GM12878 (cell line): ENCODE results near the gene SEMA4C. TPM values are rescaled to one million over a fixed set of nuclear protein-coding genes. Genes with fewer than 3 reads are reported as not detected.

Experiments
- ATAC-seq: fragments of 200-7000 bp; cut with Tn5 transposase; 3 replicates; pipeline ENCODE4 v1.9.1; 2020; ENCODE audit warnings: mild to moderate bottlenecking, moderate library complexity
- BruUV-seq: library from RNA; stranded (reverse); fragments of 400-500 nt; replicated peaks from 2 replicates; lab custom pipeline; 2021; lab: Mats Ljungman, UMichigan
- CTCF ChIA-PET: fragments of 300-600 bp; sonication (Branson Sonifier 250); formaldehyde crosslinking; extraction: SDS; loops from one replicate; lab custom pipeline; 2021; ENCODE audit warnings: inconsistent platforms; lab: Yijun Ruan, JAX
- POLR2A ChIA-PET: fragments of 350-600 bp; formaldehyde crosslinking; extraction: SDS; loops from one replicate; lab custom pipeline; 2021; ENCODE audit warnings: inconsistent platforms; lab: Charles Lee
- RAD21 ChIA-PET: fragments of 300-600 bp; sonication (Branson Sonifier 250); formaldehyde crosslinking; loops from one replicate; lab custom pipeline; 2023; ENCODE audit warnings: antibody characterized with exemption; ENCODE audit not compliant: unreplicated experiment; lab: Charles Lee
- SMC1A ChIA-PET: fragments of 300-600 bp; sonication (Branson Sonifier 250); formaldehyde crosslinking; loops from one replicate; lab custom pipeline; 2023; ENCODE audit not compliant: unreplicated experiment, uncharacterized antibody; lab: Charles Lee
- DNase-seq: peaks from one replicate; pipeline ENCODE4 v3.0.0-alpha.2; 2011; ENCODE audit warnings: low read depth, low spot score
- FAIRE-seq: peaks from 3 replicates; lab custom pipeline; 2011; peaks lifted over from hg19 to GRCh38; lab: Jason Lieb, UNC
- H2AFZ ChIP-seq: 2 replicates; pipeline ENCODE4 v1.6.0; 2011; ENCODE audit warnings: low read depth, low read length, control low read depth; ENCODE audit not compliant: control insufficient read depth
- H3K27ac ChIP-seq: 2 replicates; pipeline ENCODE4 v1.5.1; 2011; ENCODE audit warnings: control low read depth; ENCODE audit not compliant: control insufficient read depth, insufficient read depth
- H3K27me3 ChIP-seq, 2 experiments: replicated peaks in 1 of 2; 2 replicates each; pipeline versions ENCODE4 v1.6.0 to v1.6.1; 2011; ENCODE audit warnings: low read length in 1 of 2; ENCODE audit not compliant: control insufficient read depth in 2 of 2, insufficient read depth in 2 of 2
- H3K36me3 ChIP-seq, 2 experiments: 2 replicates each; pipeline ENCODE4 v1.5.1; 2011; ENCODE audit warnings: low read length in 1 of 2; ENCODE audit not compliant: control insufficient read depth in 2 of 2, insufficient read depth in 2 of 2
- H3K4me1 ChIP-seq: 2 replicates; pipeline ENCODE4 v1.6.1; 2011; ENCODE audit warnings: mild to moderate bottlenecking, low read length, moderate library complexity, mixed read lengths; ENCODE audit not compliant: control insufficient read depth, insufficient read depth
- H3K4me2 ChIP-seq: 2 replicates; pipeline ENCODE4 v1.6.0; 2011; ENCODE audit warnings: control low read depth; ENCODE audit not compliant: control insufficient read depth, insufficient read depth
- H3K4me3 ChIP-seq: fragments of 200-600 bp; sonication (generic); 2 replicates; pipeline ENCODE4 v1.5.1; 2016
- H3K79me2 ChIP-seq: 2 replicates; pipeline ENCODE4 v1.6.0; 2011; ENCODE audit warnings: low read length; ENCODE audit not compliant: control insufficient read depth, insufficient read depth
- H3K9ac ChIP-seq: 2 replicates; pipeline ENCODE4 v1.8.0; 2011; ENCODE audit warnings: low read length, control low read depth, mixed read lengths; ENCODE audit not compliant: control insufficient read depth, insufficient read depth
- H3K9me3 ChIP-seq: replicated peaks from 3 replicates; pipeline ENCODE4 v1.5.1; 2011; ENCODE audit warnings: mild to moderate bottlenecking, low read length; ENCODE audit not compliant: control insufficient read depth, insufficient read depth
- H4K20me1 ChIP-seq: 2 replicates; pipeline ENCODE4 v1.6.0; 2011; ENCODE audit not compliant: control insufficient read depth, insufficient read depth
- EZH2 ChIP-seq: IDR thresholded peaks from 2 replicates; pipeline ENCODE4 v1.6.1; 2012; ENCODE audit warnings: low read depth, mild to moderate bottlenecking, control low read depth, inconsistent platforms, low read length, borderline replicate concordance; ENCODE audit not compliant: control insufficient read depth
- HDGF ChIP-seq: fragments of 450-650 bp; IDR thresholded peaks from 2 replicates; pipeline ENCODE4 v1.6.1; 2016; ENCODE audit warnings: antibody characterized with exemption
- IKZF2 ChIP-seq, 2 experiments: fragments of 450-650 bp; IDR thresholded peaks; 2 replicates each; pipeline ENCODE4 v1.6.1; 2017; ENCODE audit warnings: mild to moderate bottlenecking in 2 of 2, moderate library complexity in 2 of 2
- KLF5 ChIP-seq: fragments of 450-650 bp; IDR thresholded peaks from 2 replicates; pipeline ENCODE4 v1.6.1; 2014; ENCODE audit warnings: mild to moderate bottlenecking; ENCODE audit not compliant: partially characterized antibody
- MAX ChIP-seq: IDR thresholded peaks from 2 replicates; pipeline ENCODE4 v1.6.1; 2012; ENCODE audit warnings: low read depth, low read length, improper control_type of control experiment
- MEF2A ChIP-seq: IDR thresholded peaks from 2 replicates; pipeline ENCODE4 v1.6.1; 2011; ENCODE audit warnings: low read depth, mild to moderate bottlenecking, low read length, moderate library complexity; ENCODE audit not compliant: insufficient read depth
- NFYB ChIP-seq: IDR thresholded peaks from 2 replicates; pipeline ENCODE4 v1.6.1; 2011; ENCODE audit warnings: low read depth, mild to moderate bottlenecking, low read length, improper control_type of control experiment, moderate library complexity; ENCODE audit not compliant: insufficient read depth
- NR2C1 ChIP-seq: fragments of 450-650 bp; IDR thresholded peaks from 2 replicates; pipeline ENCODE4 v1.6.1; 2017; ENCODE audit warnings: antibody characterized with exemption, mild to moderate bottlenecking, moderate library complexity
- NRF1 ChIP-seq: conservative IDR thresholded peaks from 2 replicates; pipeline ENCODE4 v1.6.1; 2011; ENCODE audit warnings: mild to moderate bottlenecking, low read depth, low read length, improper control_type of control experiment
- PML ChIP-seq: IDR thresholded peaks from 2 replicates; pipeline ENCODE4 v1.6.1; 2012; ENCODE audit warnings: low read length, inconsistent platforms
- POLR2A ChIP-seq: IDR thresholded peaks from 2 replicates; pipeline ENCODE4 v1.6.1; 2011; ENCODE audit warnings: low read depth, mild to moderate bottlenecking, low read length
- POLR2AphosphoS5 ChIP-seq: IDR thresholded peaks from 2 replicates; pipeline ENCODE4 v1.6.1; 2011; ENCODE audit warnings: mild to moderate bottlenecking, low read length, inconsistent platforms
- POU2F2 ChIP-seq: IDR thresholded peaks from 3 replicates; pipeline ENCODE4 v1.6.1; 2011; ENCODE audit warnings: low read depth, mild to moderate bottlenecking, low read length, borderline replicate concordance
- SIN3A ChIP-seq: IDR thresholded peaks from 2 replicates; pipeline ENCODE4 v1.6.1; 2012; ENCODE audit warnings: low read depth, low read length, improper control_type of control experiment
- SUPT20H ChIP-seq: IDR thresholded peaks from 2 replicates; pipeline ENCODE4 v1.6.1; 2011; ENCODE audit warnings: low read depth, mild to moderate bottlenecking, low read length, moderate library complexity, borderline replicate concordance; ENCODE audit not compliant: control insufficient read depth
- USF2 ChIP-seq: IDR thresholded peaks from 2 replicates; pipeline ENCODE4 v1.6.1; 2011; ENCODE audit warnings: low read depth, low read length, improper control_type of control experiment, borderline replicate concordance
- YBX1 ChIP-seq: fragments of 450-650 bp; IDR thresholded peaks from 2 replicates; pipeline ENCODE4 v1.6.1; 2016; ENCODE audit warnings: antibody characterized with exemption
- WGBS: methylation state at CpG from one replicate; pipeline ENCODE4 v1.1.6; 2016; ENCODE audit warnings: low lambda C conversion rate; ENCODE audit not compliant: insufficient replicate concordance, insufficient coverage; ENCODE audit errors: missing lambda C conversion rate; 5-methylcytosine and 5-hydroxymethylcytosine counted together
- in situ Hi-C: fragments of 300-500 bp; cut with MboI; formaldehyde crosslinking; loops from 9 replicates; pipeline ENCODE4 v1.14.3; 2018; ENCODE audit warnings: mixed read lengths
- intact Hi-C: fragments of 100-400 bp; cut with micrococcal nuclease; formaldehyde crosslinking; loops from one replicate; pipeline ENCODE4 v1.14.2; 2022; ENCODE audit not compliant: unreplicated experiment
- polyA plus RNA-seq, 11 experiments: library from polyadenylated mRNA; depleted of rRNA in 4 of 11; unstranded in 6 of 11; stranded (reverse) in 5 of 11; fragments of >200 nt; fragmentation: Nextera tagmentation in 4 of 11; fragmentation: Illumina TruSeq in 1 of 11; extraction: Ambion mirVana in 4 of 11; extraction: Trizol in 1 of 11; gene quantifications; 1 replicate in 1 of 11; 2 replicates in 10 of 11; pipeline versions ENCODE4 v1.2.1 to v1.2.3, GENCODE V29; 2011 to 2016; ENCODE audit warnings: inconsistent platforms in 2 of 11, missing spikeins in 2 of 11, low read depth in 1 of 11
- total RNA-seq, 4 experiments: library from RNA; depleted of rRNA in 3 of 4; stranded (reverse); fragments of >200 nt in 3 of 4; fragmentation: Illumina TruSeq in 1 of 4; extraction: Trizol in 1 of 4; gene quantifications; 2 replicates each; pipeline versions ENCODE4 v1.2.1 to v1.2.3, GENCODE V29; 2013 to 2021

SEMA4C gene
- total and polyA plus RNA-seq, 10 of the 15 experiments (the other 5 are each of a cell fraction or from before 2014, with no cell fraction given), result 0.06 to 21.6 (median 6.8) TPM

GRCh38 chr2:96819128-96819875 lies 50.6 kb downstream of the SEMA4C start:
- ChIA-PET RAD21 (no interaction called here), POLR2A (interaction anchor here (1.1 kb wide), 1 partner anchor 58 kb away, joined by 3 read pairs; the partner anchor contains the start of gene CNNM4), SMC1A (interaction anchor here (0.7 to 2.2 kb wide), 8 partner anchors 12 to 136 kb away, joined by 3 to 5 read pairs (median 4); partner anchors contain the start of genes ANKRD39 and CNNM4), CTCF (interaction anchor here (0.6 to 2.8 kb wide), 6 partner anchors 38 to 192 kb away, joined by 3 to 12 read pairs (median 4); partner anchors contain the start of gene ANKRD39)
- peak overlapping the region; percentile 54 for H3K4me2 ChIP-seq
- H3K4me1 ChIP-seq, result peaks cover 12% of the 10 kb centered on the region
- no TSS peak for BruUV-seq
- no peak for DNase-seq
- peaks cover 27% of the 10 kb centered on the region for H3K79me2 ChIP-seq
- WGBS, result 90% methylated on average over 10 of the region's 10 CpGs
- no peak overlapping the region for H2AFZ ChIP-seq
- no peak for TF ChIP-seq NR2C1
- TF ChIP-seq SUPT20H, result no peak
- no peak for TF ChIP-seq NRF1
- no peak for TF ChIP-seq POLR2AphosphoS5
- no peak for TF ChIP-seq KLF5
- no peak for TF ChIP-seq YBX1
- TF ChIP-seq POU2F2, result no peak
- no peak for TF ChIP-seq EZH2
- no peak for TF ChIP-seq POLR2A
- no peak for TF ChIP-seq SIN3A
- TF ChIP-seq IKZF2 (IDR thresholded peaks at IDR 0.05), result no peak
- no peak for TF ChIP-seq USF2
- no peak for TF ChIP-seq NFYB
- no peak for TF ChIP-seq MEF2A
- TF ChIP-seq PML, result no peak
- TF ChIP-seq HDGF, result no peak
- TF ChIP-seq MAX, result no peak
- no peak overlapping the region for H3K27ac ChIP-seq
- H3K36me3 ChIP-seq, result no peaks in the 10 kb centered on the region; a peak in 1 of 4 replicates
- peaks cover 5% of the 10 kb centered on the region; the same call in 1 of the 2 replicates for H4K20me1 ChIP-seq
- no peak for FAIRE-seq
- in situ Hi-C loops, result no loop called here
- no peaks in the 10 kb centered on the region for H3K27me3 ChIP-seq
- no peaks in the 10 kb centered on the region for H3K9me3 ChIP-seq
- H3K9ac ChIP-seq, result no peak overlapping the region
- ATAC-seq, result no peak
- peak overlapping the region; percentile 27; the same call in 1 of the 2 replicates for H3K4me3 ChIP-seq
- intact Hi-C loops, result no loop called here
